Measurements from ENCODE around the gene MATCAP1. TPM values are rescaled to one million over a fixed set of nuclear protein-coding genes. Genes with fewer than 3 reads are reported as not detected.
A peak's percentile ranks its signal among the peaks of the same experiment; 100 is the strongest.

MATCAP1 gene
- total and polyA plus RNA-seq, 2 of the 8 experiments (the other 6 are each of a cell fraction or from before 2014, with no cell fraction given): 22.9 to 27.5 TPM

DNA sequence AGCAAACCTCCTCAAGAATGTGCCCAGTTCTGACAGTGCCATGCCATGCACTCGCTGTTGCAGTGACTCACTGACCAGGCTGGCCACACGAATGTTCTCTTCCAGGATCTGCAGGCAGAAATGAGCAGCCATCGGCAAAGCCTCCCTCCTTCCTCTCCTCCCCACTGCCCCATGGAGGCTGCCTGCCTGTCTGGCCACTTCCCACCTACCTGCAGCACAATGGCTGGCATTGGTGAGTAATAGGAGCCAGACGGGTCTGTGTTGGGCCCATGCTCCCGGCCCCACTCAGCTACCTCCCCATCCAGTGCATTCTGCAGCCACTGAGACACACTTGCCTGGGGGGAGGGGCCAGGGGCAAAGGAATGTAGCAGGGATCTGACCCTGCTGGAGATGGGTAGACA, 2.8 kb upstream of the MATCAP1 start:
- Histone ChIP-seq H4K91ac (replicated peaks; ENCODE audit: insufficient read length, low read length) (no peak overlapping the region), H3K14ac (ENCODE audit: insufficient read length) (no peak overlapping the region), H3K36me3 (ENCODE audit: control insufficient read depth in 2 of 4, insufficient read depth in 4 of 4, low read length in 3 of 4) (no peaks in the 10 kb centered on the region; a peak in 1 of 8 replicates), H3K4me2 (ENCODE audit: insufficient read depth in 1 of 2, low read depth in 2 of 2, low read length in 2 of 2) (no peak overlapping the region), H3K79me2 (ENCODE audit: control insufficient read depth in 1 of 2, insufficient read depth in 2 of 2, low read length in 2 of 2) (peaks cover 0 to 5% of the 10 kb centered on the region in 2 experiments; a peak in 1 of 4 replicates), H3K4me1 (replicated peaks in 1 of 4; ENCODE audit: control insufficient read depth in 3 of 4, insufficient read depth in 4 of 4, low read length in 3 of 4) (peaks cover 0 to 17% (median 10%) of the 10 kb centered on the region in 4 experiments; a peak in 6 of 7 replicates), H2BK5ac (ENCODE audit: low read depth, low read length) (no peak overlapping the region), H2BK12ac (ENCODE audit: low read depth, low read length) (no peak overlapping the region), H3K4ac (replicated peaks; ENCODE audit: insufficient read length, low read depth, low read length) (no peak overlapping the region), H4K20me1 (replicated peaks in 1 of 2; ENCODE audit: control insufficient read depth in 1 of 2, insufficient read depth in 2 of 2, low read length in 2 of 2) (peaks cover 2 to 18% of the 10 kb centered on the region in 2 experiments), H2BK20ac (ENCODE audit: low read length) (no peak overlapping the region), H4K8ac (ENCODE audit: extremely low read depth, insufficient read depth, low read length) (no peak overlapping the region), H2BK15ac (ENCODE audit: low read length) (peak overlapping the region; percentile 6; the same call in 1 of the 2 replicates), H3K23ac (ENCODE audit: insufficient read length) (no peak overlapping the region), H2BK120ac (replicated peaks; ENCODE audit: low read depth, low read length) (no peak overlapping the region), H2AFZ (ENCODE audit: low read length) (no peak overlapping the region), H2AK5ac (ENCODE audit: low read depth, low read length) (no peak overlapping the region), H3K9ac (replicated peaks in 1 of 4; ENCODE audit: extremely low read depth in 1 of 4, low read depth in 3 of 4, low read length in 3 of 4) (no peak overlapping the region), H3K27ac (ENCODE audit: low read depth, low read length) (no peak overlapping the region), H3K23me2 (ENCODE audit: low read depth, low read length) (peaks cover 13% of the 10 kb centered on the region; the same call in 1 of the 2 replicates), H4K5ac (ENCODE audit: insufficient read length, low read depth, low read length) (no peak overlapping the region), H3K79me1 (ENCODE audit: low read depth, low read length) (no peaks in the 10 kb centered on the region), H3K27me3 (replicated peaks in 1 of 4; ENCODE audit: control insufficient read depth in 3 of 4, extremely low read depth in 1 of 4, insufficient read depth in 3 of 4, low read length in 3 of 4) (peaks cover 8 to 32% (median 19%) of the 10 kb centered on the region in 4 experiments), H3K18ac (ENCODE audit: extremely low read depth, low read length) (no peak overlapping the region), H3K56ac (replicated peaks; ENCODE audit: insufficient read length, low read depth, low read length) (no peak overlapping the region), H3K9me3 (ENCODE audit: insufficient read depth in 2 of 2, low read depth in 1 of 2, low read length in 1 of 2) (no peaks in the 10 kb centered on the region), H3K4me3 (ENCODE audit: extremely low read depth in 1 of 4, insufficient read depth in 2 of 4, low read depth in 3 of 4, low read length in 4 of 4) (no peak overlapping the region)
- DNase-seq (ENCODE audit: low read depth in 1 of 2, low spot score in 2 of 2) (no peak), FAIRE-seq (no peak)
- 78% methylated on average over 5 of the region's 5 CpGs; no CpG with 5 or more reads in 1 of the 2 experiments for WGBS, 2 experiments (ENCODE audit: extremely low coverage in 1 of 2, insufficient coverage in 1 of 2, insufficient read length in 1 of 2, insufficient replicate concordance in 2 of 2, low coverage in 1 of 2, low lambda C conversion rate in 2 of 2, missing lambda C conversion rate in 1 of 2)
- TF ChIP-seq TBP (IDR thresholded peaks at IDR 0.05; ENCODE audit: low read depth, low read length) (no peak), TEAD4 (IDR thresholded peaks at IDR 0.05; ENCODE audit: low read depth, low read length) (0 out of 2 replicates have a peak, but pooled peaks have one; percentile 18)
- CTCF ChIA-PET (ENCODE audit: partially characterized antibody): interaction anchor here (0.6 to 9.3 kb wide), 6 partner anchors 13 to 209 kb away, joined by 3 to 151 read pairs (median 41); partner anchors contain the start of genes ELMO3, FBXL8, HSF4 and NOL3
- POLR2A ChIA-PET (ENCODE audit: partially characterized antibody): interaction anchor here (0.5 to 1.6 kb wide), 5 partner anchors 11 to 623 kb away, joined by 3 to 8 read pairs (median 3); no protein-coding TSS in a partner anchor
